ENCODE measurements around the gene KRT85.

- TF ChIP-seq CTCF (conservative IDR thresholded peaks at IDR 0.05; ENCODE audit: low read depth, low read length) (no peak), EZH2 (IDR thresholded peaks at IDR 0.05; ENCODE audit: borderline replicate concordance, low read depth, low read length, poor library complexity, severe bottlenecking) (no peak)
Measured at GRCh38 chr12:52402377-52402776, 35.1 kb upstream of the KRT85 start.

Data from A673 (cell line).